Measurements from ENCODE around the gene TAS2R1. TPM values are rescaled to one million over a fixed set of nuclear protein-coding genes. Genes with fewer than 3 reads are reported as not detected.

TAS2R1 gene
- total RNA-seq, 2 experiments from 2014 or later: not detected

- no peak overlapping the region for H3K27ac ChIP-seq (ENCODE audit: low read depth in 1 of 2, low read length in 2 of 2)
- Mint-ChIP-seq H3K9me3 (peaks cover 10% of the 10 kb centered on the region), H3K27ac (no peak overlapping the region), H3K4me3 (no peak overlapping the region), H3K27me3 (no peaks in the 10 kb centered on the region), H3K36me3 (ENCODE audit: low read depth) (no peaks in the 10 kb centered on the region), H3K4me1 (ENCODE audit: low read depth) (no peaks in the 10 kb centered on the region)
- peaks cover 0 to 5% of the 10 kb centered on the region in 2 experiments for H3K9me3 ChIP-seq (ENCODE audit: control insufficient read depth in 1 of 2, insufficient read depth in 1 of 2, low read length in 2 of 2)
- DNase-seq (no peak), ATAC-seq (ENCODE audit: poor library complexity) (no peak)
- no peak overlapping the region for H3K4me3 ChIP-seq (ENCODE audit: low read length)
- intact Hi-C loops (cut with DNase I, micrococcal nuclease): no loop called here
- TF ChIP-seq, protein P1, sequence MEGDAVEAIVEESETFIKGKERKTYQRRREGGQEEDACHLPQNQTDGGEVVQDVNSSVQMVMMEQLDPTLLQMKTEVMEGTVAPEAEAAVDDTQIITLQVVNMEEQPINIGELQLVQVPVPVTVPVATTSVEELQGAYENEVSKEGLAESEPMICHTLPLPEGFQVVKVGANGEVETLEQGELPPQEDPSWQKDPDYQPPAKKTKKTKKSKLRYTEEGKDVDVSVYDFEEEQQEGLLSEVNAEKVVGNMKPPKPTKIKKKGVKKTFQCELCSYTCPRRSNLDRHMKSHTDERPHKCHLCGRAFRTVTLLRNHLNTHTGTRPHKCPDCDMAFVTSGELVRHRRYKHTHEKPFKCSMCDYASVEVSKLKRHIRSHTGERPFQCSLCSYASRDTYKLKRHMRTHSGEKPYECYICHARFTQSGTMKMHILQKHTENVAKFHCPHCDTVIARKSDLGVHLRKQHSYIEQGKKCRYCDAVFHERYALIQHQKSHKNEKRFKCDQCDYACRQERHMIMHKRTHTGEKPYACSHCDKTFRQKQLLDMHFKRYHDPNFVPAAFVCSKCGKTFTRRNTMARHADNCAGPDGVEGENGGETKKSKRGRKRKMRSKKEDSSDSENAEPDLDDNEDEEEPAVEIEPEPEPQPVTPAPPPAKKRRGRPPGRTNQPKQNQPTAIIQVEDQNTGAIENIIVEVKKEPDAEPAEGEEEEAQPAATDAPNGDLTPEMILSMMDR (IDR thresholded peaks at IDR 0.05): no peak
- POLR2A ChIA-PET: no interaction called here
- H3K36me3 ChIP-seq (ENCODE audit: insufficient read depth, low read length): no peaks in the 10 kb centered on the region
- no peaks in the 10 kb centered on the region for H3K27me3 ChIP-seq (ENCODE audit: control insufficient read depth in 1 of 2, insufficient read depth in 2 of 2, low read length in 2 of 2)
- no peaks in the 10 kb centered on the region for H3K4me1 ChIP-seq (ENCODE audit: insufficient read depth, low read length)
- CTCF ChIA-PET: no interaction called here
Measured at GRCh38 chr5:9626955-9627354, 3.2 kb downstream of the TAS2R1 start.

GRCh38 chr5:9625731-9626130, 4.4 kb downstream of the TAS2R1 start:
- Histone ChIP-seq H3K4me3 (ENCODE audit: low read length) (no peak overlapping the region), H3K27me3 (ENCODE audit: control insufficient read depth in 1 of 2, insufficient read depth in 2 of 2, low read length in 2 of 2) (no peaks in the 10 kb centered on the region), H3K27ac (ENCODE audit: low read depth in 1 of 2, low read length in 2 of 2) (no peak overlapping the region), H3K9me3 (ENCODE audit: control insufficient read depth in 1 of 2, insufficient read depth in 1 of 2, low read length in 2 of 2) (peaks cover 0 to 10% of the 10 kb centered on the region in 2 experiments), H3K36me3 (ENCODE audit: insufficient read depth, low read length) (no peaks in the 10 kb centered on the region), H3K4me1 (ENCODE audit: insufficient read depth, low read length) (no peaks in the 10 kb centered on the region)
- no peaks in the 10 kb centered on the region for H3K27me3 Mint-ChIP-seq
- DNase-seq: no peak
- H3K4me3 Mint-ChIP-seq: no peak overlapping the region
- H3K9me3 Mint-ChIP-seq: peaks cover 10% of the 10 kb centered on the region
- no peaks in the 10 kb centered on the region for H3K36me3 Mint-ChIP-seq (ENCODE audit: low read depth)
- CTCF ChIA-PET: no interaction called here
- intact Hi-C loops (cut with DNase I, micrococcal nuclease): no loop called here
- no peak overlapping the region for H3K27ac Mint-ChIP-seq
- H3K4me1 Mint-ChIP-seq (ENCODE audit: low read depth): no peaks in the 10 kb centered on the region
- ATAC-seq (ENCODE audit: poor library complexity): no peak
- POLR2A ChIA-PET: no interaction called here
- TF ChIP-seq, protein P1 (IDR thresholded peaks at IDR 0.05): no peak

DNA sequence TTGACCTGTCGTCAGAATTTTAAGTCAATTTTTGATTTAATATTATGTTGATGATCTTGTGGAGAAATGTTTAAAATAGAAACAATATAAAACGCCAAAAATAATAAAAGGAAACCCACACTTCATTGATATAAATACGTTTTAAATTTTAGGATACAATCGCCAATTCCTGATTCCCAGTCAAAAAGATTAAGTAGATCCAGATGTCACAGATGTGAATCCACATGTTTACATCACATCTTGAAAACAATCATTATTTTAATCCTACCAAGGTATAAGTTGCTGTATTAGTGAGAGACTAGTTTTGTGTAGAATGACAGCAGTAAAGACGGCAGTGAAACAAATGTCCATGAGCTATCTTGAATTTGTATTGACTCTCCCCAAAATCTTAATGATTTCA, 4.9 kb downstream of the TAS2R1 start:
- no peaks in the 10 kb centered on the region for H3K4me1 ChIP-seq (ENCODE audit: insufficient read depth, low read length)
- no peaks in the 10 kb centered on the region for H3K27me3 Mint-ChIP-seq
- no peak overlapping the region for H3K4me3 ChIP-seq (ENCODE audit: low read length)

More for the DNA sequence above, 4.9 kb downstream of the TAS2R1 start:
- no peak for DNase-seq
- ATAC-seq (ENCODE audit: poor library complexity): no peak
- H3K4me3 Mint-ChIP-seq: no peak overlapping the region
- H3K27ac Mint-ChIP-seq: no peak overlapping the region
- peaks cover 10% of the 10 kb centered on the region for H3K9me3 Mint-ChIP-seq
- TF ChIP-seq, protein P1 (IDR thresholded peaks at IDR 0.05): no peak
- intact Hi-C loops (cut with DNase I, micrococcal nuclease): no loop called here
- ChIA-PET POLR2A (no interaction called here), CTCF (no interaction called here)
- H3K36me3 ChIP-seq (ENCODE audit: insufficient read depth, low read length): no peaks in the 10 kb centered on the region
- no peaks in the 10 kb centered on the region for H3K27me3 ChIP-seq (ENCODE audit: control insufficient read depth in 1 of 2, insufficient read depth in 2 of 2, low read length in 2 of 2)
- H3K27ac ChIP-seq (ENCODE audit: low read depth in 1 of 2, low read length in 2 of 2): no peak overlapping the region
- H3K9me3 ChIP-seq (ENCODE audit: control insufficient read depth in 1 of 2, insufficient read depth in 1 of 2, low read length in 2 of 2): peaks cover 0 to 11% of the 10 kb centered on the region in 2 experiments
- H3K4me1 Mint-ChIP-seq (ENCODE audit: low read depth): no peaks in the 10 kb centered on the region
- no peaks in the 10 kb centered on the region for H3K36me3 Mint-ChIP-seq (ENCODE audit: low read depth)
